Hepatocyte (in vitro differentiated cells): ENCODE results near the gene PIGB. TPM values are rescaled to one million over a fixed set of nuclear protein-coding genes. Genes with fewer than 3 reads are reported as not detected.

Experiments
- DNase-seq: peaks from one replicate; pipeline ENCODE4 v3.0.0-alpha.2; 2016; ENCODE audit warnings: low spot score
- H2AFZ ChIP-seq: fragments of 200-600 bp; sonication (generic); 2 replicates; pipeline ENCODE4 v1.6.0; 2016; ENCODE audit warnings: antibody characterized with exemption, mild to moderate bottlenecking
- H3K27ac ChIP-seq: fragments of 200-600 bp; sonication (generic); 2 replicates; pipeline ENCODE4 v1.5.1; 2016; ENCODE audit warnings: mild to moderate bottlenecking
- H3K27me3 ChIP-seq: fragments of 200-600 bp; sonication (generic); 2 replicates; pipeline ENCODE4 v1.6.1; 2016
- H3K36me3 ChIP-seq: fragments of 200-600 bp; sonication (generic); replicated peaks from 2 replicates; pipeline ENCODE4 v1.5.1; 2016; ENCODE audit warnings: low read depth; ENCODE audit not compliant: insufficient read depth
- H3K4me1 ChIP-seq: fragments of 200-600 bp; sonication (generic); 2 replicates; pipeline ENCODE4 v1.5.1; 2016; ENCODE audit warnings: mild to moderate bottlenecking, moderate library complexity; ENCODE audit not compliant: insufficient read depth
- H3K4me2 ChIP-seq: fragments of 200-600 bp; sonication (generic); 2 replicates; pipeline ENCODE4 v1.6.0; 2016
- H3K4me3 ChIP-seq: fragments of 200-600 bp; sonication (generic); 2 replicates; pipeline ENCODE4 v1.5.1; 2016; ENCODE audit warnings: mild to moderate bottlenecking
- H3K79me2 ChIP-seq: fragments of 200-600 bp; sonication (generic); 2 replicates; pipeline ENCODE4 v1.6.0; 2017; ENCODE audit warnings: mild to moderate bottlenecking
- H3K9me2 ChIP-seq: fragments of 200-600 bp; sonication (generic); replicated peaks from 2 replicates; pipeline ENCODE4 v1.6.0; 2017; ENCODE audit warnings: mild to moderate bottlenecking; ENCODE audit not compliant: insufficient read depth
- H3K9me3 ChIP-seq: fragments of 200-600 bp; sonication (generic); 2 replicates; pipeline ENCODE4 v1.5.1; 2016; ENCODE audit warnings: low read depth, mild to moderate bottlenecking
- H4K20me1 ChIP-seq: fragments of 200-600 bp; sonication (generic); 2 replicates; pipeline ENCODE4 v1.6.0; 2016; ENCODE audit warnings: mild to moderate bottlenecking; ENCODE audit not compliant: insufficient read depth, poor library complexity, severe bottlenecking
- EZH2 ChIP-seq: fragments of 200-600 bp; sonication (generic); IDR thresholded peaks from 2 replicates; pipeline ENCODE4 v1.6.1; 2016; ENCODE audit warnings: antibody characterized with exemption, mild to moderate bottlenecking, borderline replicate concordance
- EZH2phosphoT487 ChIP-seq: fragments of 200-600 bp; sonication (generic); IDR thresholded peaks from one replicate; pipeline ENCODE4 v1.6.1; 2018; ENCODE audit warnings: antibody characterized with exemption, mild to moderate bottlenecking, low read depth, moderate library complexity; ENCODE audit not compliant: unreplicated experiment, severe bottlenecking
- WGBS: methylation state at CpG from one replicate; pipeline ENCODE4 v1.1.6; 2016; ENCODE audit warnings: low lambda C conversion rate; ENCODE audit errors: missing lambda C conversion rate; 5-methylcytosine and 5-hydroxymethylcytosine counted together
- microRNA counts: library from miRNA; unstranded; fragments of <30 nt; microRNA quantifications from one replicate; lab custom pipeline; 2017
- microRNA-seq: library from miRNA; unstranded; fragments of <30 nt; microRNA quantifications from one replicate; pipeline ENCODE4, GENCODE V29; 2017
- polyA plus RNA-seq: library from polyadenylated mRNA; unstranded; fragments of >200 nt; fragmentation: Nextera tagmentation; extraction: Ambion mirVana; gene quantifications from 2 replicates; pipeline ENCODE4 v1.2.1, GENCODE V29; 2016
- total RNA-seq: library from RNA; depleted of rRNA; stranded (reverse); fragments of >200 nt; gene quantifications from 2 replicates; pipeline ENCODE4 v1.2.3, GENCODE V29; 2014
- TF ChIP-seq, protein P1 (sequence below): fragments of 200-600 bp; sonication (generic); IDR thresholded peaks from 2 replicates; pipeline ENCODE4 v1.5.1; 2016; ENCODE audit warnings: antibody characterized with exemption, mild to moderate bottlenecking; ENCODE audit not compliant: poor library complexity

Gene PIGB
- total and polyA plus RNA-seq, 2 experiments from 2014 or later = 12.1 to 13.5 TPM

DNA sequence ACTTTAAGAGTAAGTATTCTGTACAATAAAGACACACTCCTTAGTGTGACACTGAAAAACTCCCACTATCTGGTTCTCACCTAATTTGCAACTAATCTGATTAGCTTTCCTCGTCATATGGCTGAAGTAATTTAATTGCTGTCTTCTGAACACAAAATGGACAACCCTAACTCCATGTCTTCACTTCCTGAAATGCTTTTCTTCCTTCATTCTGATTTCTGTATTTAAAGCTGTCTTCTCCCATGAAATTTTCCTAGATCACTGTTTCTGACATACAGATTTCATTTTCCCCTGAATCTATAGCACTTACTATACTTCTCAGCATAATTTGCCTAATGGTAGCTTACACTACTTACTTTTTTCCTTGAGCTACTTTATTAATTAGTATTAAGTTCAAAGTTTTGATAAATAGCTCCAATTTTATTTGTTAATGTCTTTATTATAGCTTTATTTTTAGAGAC is 82.8 kb downstream of the PIGB start:
- no peaks in the 10 kb centered on the region for H3K9me3 ChIP-seq
- peaks cover 46% of the 10 kb centered on the region for H3K79me2 ChIP-seq
- TF ChIP-seq EZH2phosphoT487 (no peak), EZH2 (no peak)
- TF ChIP-seq, protein P1, sequence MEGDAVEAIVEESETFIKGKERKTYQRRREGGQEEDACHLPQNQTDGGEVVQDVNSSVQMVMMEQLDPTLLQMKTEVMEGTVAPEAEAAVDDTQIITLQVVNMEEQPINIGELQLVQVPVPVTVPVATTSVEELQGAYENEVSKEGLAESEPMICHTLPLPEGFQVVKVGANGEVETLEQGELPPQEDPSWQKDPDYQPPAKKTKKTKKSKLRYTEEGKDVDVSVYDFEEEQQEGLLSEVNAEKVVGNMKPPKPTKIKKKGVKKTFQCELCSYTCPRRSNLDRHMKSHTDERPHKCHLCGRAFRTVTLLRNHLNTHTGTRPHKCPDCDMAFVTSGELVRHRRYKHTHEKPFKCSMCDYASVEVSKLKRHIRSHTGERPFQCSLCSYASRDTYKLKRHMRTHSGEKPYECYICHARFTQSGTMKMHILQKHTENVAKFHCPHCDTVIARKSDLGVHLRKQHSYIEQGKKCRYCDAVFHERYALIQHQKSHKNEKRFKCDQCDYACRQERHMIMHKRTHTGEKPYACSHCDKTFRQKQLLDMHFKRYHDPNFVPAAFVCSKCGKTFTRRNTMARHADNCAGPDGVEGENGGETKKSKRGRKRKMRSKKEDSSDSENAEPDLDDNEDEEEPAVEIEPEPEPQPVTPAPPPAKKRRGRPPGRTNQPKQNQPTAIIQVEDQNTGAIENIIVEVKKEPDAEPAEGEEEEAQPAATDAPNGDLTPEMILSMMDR = no peak
- no peaks in the 10 kb centered on the region for H3K27me3 ChIP-seq
- no peaks in the 10 kb centered on the region for H4K20me1 ChIP-seq
- H3K27ac ChIP-seq = no peak overlapping the region
- H3K4me1 ChIP-seq = peaks cover 5% of the 10 kb centered on the region
- H3K4me3 ChIP-seq = no peak overlapping the region
- no peak overlapping the region for H2AFZ ChIP-seq
- 77% methylated on average over 1 of the region's 1 CpG for WGBS
- no peaks in the 10 kb centered on the region for H3K36me3 ChIP-seq
- no peak overlapping the region for H3K4me2 ChIP-seq
- no peaks in the 10 kb centered on the region for H3K9me2 ChIP-seq
- no peak for DNase-seq

DNA sequence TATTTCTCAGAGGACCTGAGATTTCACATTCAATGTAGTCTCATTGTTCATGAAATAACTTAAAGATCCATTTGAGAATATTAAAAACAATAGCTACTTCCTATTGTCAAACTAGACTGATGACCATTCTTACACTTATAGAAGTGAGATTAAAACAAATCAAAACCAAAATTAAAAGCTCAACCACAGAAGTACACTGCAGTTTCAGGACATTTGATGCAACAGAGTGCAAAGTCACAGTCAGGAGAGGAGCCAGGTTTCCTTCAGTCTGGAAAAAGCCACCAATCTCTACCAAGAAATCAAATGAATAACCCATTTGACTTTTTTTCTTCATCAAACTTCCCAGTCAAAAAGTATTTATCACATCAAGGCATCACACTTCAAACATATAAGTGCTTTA is 83.7 kb downstream of the PIGB start:
- no peaks in the 10 kb centered on the region for H3K36me3 ChIP-seq
- H3K4me3 ChIP-seq = no peak overlapping the region
- H3K4me2 ChIP-seq = no peak overlapping the region
- no peaks in the 10 kb centered on the region for H3K27me3 ChIP-seq
- H3K9me3 ChIP-seq = no peaks in the 10 kb centered on the region
- no peak for DNase-seq
- peaks cover 45% of the 10 kb centered on the region for H3K79me2 ChIP-seq
- H2AFZ ChIP-seq = no peak overlapping the region
- no peaks in the 10 kb centered on the region for H3K9me2 ChIP-seq
- TF ChIP-seq, protein P1 = no peak
- no peak for TF ChIP-seq EZH2phosphoT487
- no peak for TF ChIP-seq EZH2
- H4K20me1 ChIP-seq = no peaks in the 10 kb centered on the region
- peak overlapping the region; percentile 5 for H3K27ac ChIP-seq
- H3K4me1 ChIP-seq = peaks cover 10% of the 10 kb centered on the region

DNA sequence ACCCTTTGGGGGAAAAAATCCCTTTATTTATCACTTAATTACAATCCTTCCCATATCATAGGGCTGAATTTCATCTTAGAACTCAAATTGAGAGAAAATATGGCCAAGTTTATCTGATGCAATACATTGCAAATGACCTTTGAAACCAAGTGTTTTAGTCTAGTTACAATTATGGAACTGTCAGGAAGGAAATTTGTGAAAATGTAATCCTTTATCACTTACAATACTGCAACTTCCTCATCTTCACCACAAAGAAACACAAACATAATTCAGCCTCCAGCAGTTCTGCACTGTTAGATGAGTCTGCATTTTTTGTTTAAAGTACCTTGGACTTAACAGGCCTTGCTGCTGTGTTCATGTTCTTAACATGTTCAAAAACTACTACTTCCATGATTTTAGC is 84.5 kb downstream of the PIGB start:
- Histone ChIP-seq H3K27me3 (no peaks in the 10 kb centered on the region), H3K9me3 (no peaks in the 10 kb centered on the region), H3K27ac (peak overlapping the region; percentile 5), H3K9me2 (no peaks in the 10 kb centered on the region), H2AFZ (no peak overlapping the region), H3K36me3 (no peaks in the 10 kb centered on the region), H3K4me1 (peaks cover 10% of the 10 kb centered on the region), H3K4me3 (no peak overlapping the region), H3K4me2 (peak overlapping the region; percentile 21), H4K20me1 (no peaks in the 10 kb centered on the region), H3K79me2 (peaks cover 45% of the 10 kb centered on the region)
- DNase-seq = peak; percentile 7
- TF ChIP-seq, protein P1 = no peak
- TF ChIP-seq EZH2phosphoT487 (no peak), EZH2 (no peak)

MicroRNA genes within 50 kb of the gene (microRNA counts, 767-probe panel; counts per million panel counts)
- microRNA hsa-miR-628-3p (lab: Ali Mortazavi, UCI) = not detected
- not detected for microRNA hsa-miR-628-5p (lab: Ali Mortazavi, UCI)

Small RNAs within 50 kb of the gene (microRNA-seq; reads per million reads assigned to microRNA genes)
- gene MIR628 = 79.2 reads per million, percentile 59 among the genes with 10 or more reads in this experiment

Other genes starting within 250 kb of the PIGB start
- 88.7 and 96.7 TPM in 2 replicates for gene RSL24D1, start 122.3 kb upstream of the PIGB start, total RNA-seq
- gene RSL24D1, start 122.3 kb upstream of the PIGB start, polyA plus RNA-seq = 39.7 and 43.1 TPM in 2 replicates
- gene RAB27A, start 29.4 kb upstream of the PIGB start, total RNA-seq = 13.1 and 16.6 TPM in 2 replicates
- 10.5 and 15.9 TPM in 2 replicates for gene RAB27A, start 29.4 kb upstream of the PIGB start, polyA plus RNA-seq
- 32.8 and 35.0 TPM in 2 replicates for gene PIGBOS1, start 99 bp upstream of the PIGB start, total RNA-seq
- 21.7 and 24.8 TPM in 2 replicates for gene PIGBOS1, start 99 bp upstream of the PIGB start, polyA plus RNA-seq
- gene CCPG1, start 89.1 kb downstream of the PIGB start, total RNA-seq = 38.9 and 39.1 TPM in 2 replicates
- gene CCPG1, start 89.1 kb downstream of the PIGB start, polyA plus RNA-seq = 32.4 and 33.6 TPM in 2 replicates
- gene PIERCE2, start 89.3 kb downstream of the PIGB start, total RNA-seq = 0.23 and 2.6 TPM in 2 replicates
- gene PIERCE2, start 89.3 kb downstream of the PIGB start, polyA plus RNA-seq = 1.2 and 1.5 TPM in 2 replicates
- gene DNAAF4, start 189.0 kb downstream of the PIGB start, total RNA-seq = 0.83 and 1.8 TPM in 2 replicates
- 0.80 and 2.2 TPM in 2 replicates for gene DNAAF4, start 189.0 kb downstream of the PIGB start, polyA plus RNA-seq